ENCODE data around the gene PRR5L.

PRR5L gene

DNA sequence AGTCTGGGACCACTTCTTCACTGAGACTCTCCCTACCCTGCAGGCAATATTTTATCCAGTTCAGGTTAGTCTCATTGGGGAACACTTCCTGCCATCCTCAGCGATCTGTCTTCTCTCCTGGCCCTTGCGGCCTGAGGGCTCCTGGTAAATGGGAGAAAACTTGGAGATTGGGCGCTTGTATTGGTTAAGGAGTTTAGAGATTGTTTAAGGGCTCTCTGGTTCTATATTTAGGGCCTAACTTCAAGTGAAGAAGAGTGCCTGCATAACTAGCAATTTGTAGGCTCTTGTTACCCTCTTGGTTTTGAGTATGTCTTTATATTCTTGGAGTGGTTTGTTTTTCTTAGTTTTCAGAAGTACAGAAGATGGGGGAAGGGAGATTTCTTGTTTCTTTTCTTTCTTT is 141.3 kb downstream of the PRR5L start:
- DNase-seq (ENCODE audit: low read depth), result no peak

DNA sequence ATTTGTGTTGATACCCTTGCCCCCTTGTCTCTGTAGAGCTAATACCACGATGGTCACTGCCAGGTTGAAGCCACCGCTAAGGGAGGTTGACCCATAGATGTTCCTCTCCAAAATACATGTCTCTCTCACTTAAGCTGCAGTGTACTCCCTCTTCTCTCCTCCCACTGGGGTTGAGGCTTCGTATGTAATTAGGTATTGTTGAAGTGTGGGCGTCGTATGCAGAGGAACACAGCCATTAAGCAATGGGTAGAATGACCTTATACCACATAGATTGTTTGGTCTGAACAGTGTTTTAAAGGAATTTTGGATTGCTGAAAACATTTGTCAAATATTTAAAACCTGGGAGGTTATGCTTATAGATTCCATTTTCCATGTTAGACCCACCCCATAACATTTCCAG is 142.0 kb downstream of the PRR5L start:
- no peak for DNase-seq (ENCODE audit: low read depth)

DNA sequence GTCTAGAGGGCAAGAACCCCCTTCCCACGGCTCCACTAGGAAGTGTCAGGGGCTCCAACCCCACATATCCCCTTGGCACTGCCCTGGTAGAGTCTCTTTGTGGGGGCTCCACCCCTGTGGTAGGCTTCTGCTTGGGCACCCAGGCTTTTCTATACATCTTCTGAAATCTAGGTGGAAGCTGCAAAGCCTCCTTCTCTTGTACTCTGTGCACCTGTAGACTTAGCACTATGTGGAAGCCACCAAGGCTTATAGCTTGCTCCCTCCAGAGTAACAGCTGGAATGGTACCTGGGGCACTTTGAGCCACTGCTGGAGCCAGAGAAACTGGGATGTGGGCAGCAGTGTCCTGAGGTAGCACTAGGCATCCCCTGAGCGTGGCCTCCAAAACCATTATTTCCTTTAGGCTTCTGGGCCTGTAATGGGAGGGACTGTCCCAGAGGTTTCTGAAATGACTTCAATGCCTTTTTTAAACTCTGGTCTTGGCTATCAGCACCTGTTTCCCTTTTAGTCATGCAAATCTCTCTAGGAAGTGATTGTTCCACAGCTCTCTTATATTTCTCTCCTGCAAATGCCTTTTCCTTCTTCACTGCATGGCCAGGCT is 145.6 kb downstream of the PRR5L start:
- DNase-seq (ENCODE audit: low read depth), result no peak

DNA sequence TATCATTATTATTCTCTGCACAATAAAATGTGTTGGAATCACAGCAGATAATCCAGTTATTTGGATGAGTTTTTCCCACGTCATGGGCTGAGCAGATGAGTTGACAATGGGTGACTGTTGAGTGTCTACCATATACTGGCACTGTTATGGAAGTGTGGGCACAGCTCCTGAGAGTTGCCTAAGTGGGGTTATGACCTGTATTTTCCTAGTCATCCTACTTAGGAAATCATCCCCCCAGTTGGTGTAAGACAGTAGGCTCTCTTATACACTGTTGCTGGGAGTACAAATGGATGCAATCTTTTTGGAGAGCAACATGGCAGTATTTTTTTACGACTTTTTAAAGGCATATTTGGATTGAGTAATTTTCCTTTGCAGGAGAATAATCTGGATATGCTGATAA is 147.6 kb downstream of the PRR5L start:
- DNase-seq (ENCODE audit: low read depth), result no peak

DNA sequence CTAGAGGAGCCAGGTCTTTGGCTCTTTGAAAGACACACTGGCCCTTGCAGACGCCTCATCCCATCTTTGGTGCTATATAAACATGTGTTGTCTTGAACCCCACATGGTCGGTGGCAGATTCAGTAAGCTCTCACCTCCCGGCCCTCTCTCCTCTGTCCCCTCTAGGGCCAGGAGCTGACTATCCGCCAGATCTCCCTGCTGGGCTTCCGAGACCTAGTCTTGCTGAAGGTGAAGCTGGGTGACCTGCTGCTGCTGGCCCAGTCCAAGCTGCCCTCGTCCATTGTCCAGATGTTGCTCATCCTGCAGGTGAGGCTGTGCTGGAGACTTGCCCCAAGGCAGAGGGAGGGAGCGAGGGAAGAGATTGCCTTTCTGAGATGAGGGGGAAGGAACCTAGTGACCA is 150.0 kb downstream of the PRR5L start:
- DNase-seq (ENCODE audit: low read depth), result no peak

DNA sequence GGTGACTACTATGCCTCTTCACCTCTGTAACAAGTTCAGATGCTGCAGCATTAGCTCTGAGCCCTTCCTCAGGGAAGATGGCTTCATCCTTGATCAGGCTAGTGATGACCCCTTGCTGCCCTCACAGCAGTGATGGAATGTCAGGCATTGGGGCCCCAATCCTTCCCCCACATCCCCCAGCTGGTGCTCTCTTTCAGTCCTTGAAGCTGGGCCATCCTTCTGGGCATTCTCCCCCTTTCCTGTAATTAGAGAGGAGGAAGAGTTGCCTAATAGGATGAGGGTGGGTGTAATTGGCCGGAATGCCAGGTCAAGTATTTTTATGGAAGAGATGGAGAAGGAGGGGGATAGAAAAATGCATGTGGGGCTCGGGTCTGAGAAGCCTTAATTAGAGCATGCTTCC is 151.4 kb downstream of the PRR5L start:
- no peak for DNase-seq (ENCODE audit: low read depth)

DNA sequence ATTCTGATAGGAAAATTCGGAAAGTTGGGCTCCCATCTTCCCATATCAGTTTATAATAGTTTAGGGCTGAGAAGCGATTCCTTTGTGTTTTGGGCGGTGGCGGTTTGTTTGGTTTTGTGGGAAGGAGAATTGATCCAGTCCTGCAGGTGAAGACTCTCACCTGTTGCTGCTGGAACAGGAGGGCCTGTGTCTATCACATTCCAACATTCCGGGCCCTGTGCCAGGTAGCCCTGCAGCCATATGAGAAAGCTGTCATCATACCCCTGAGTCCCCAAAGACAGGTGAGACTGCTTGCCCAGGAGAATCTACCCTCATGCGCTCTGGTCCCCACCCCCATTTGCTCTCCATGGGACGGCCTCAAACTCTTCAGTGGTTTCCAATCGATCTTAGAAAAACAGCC is 151.9 kb downstream of the PRR5L start:
- no peak for DNase-seq (ENCODE audit: low read depth)

DNA sequence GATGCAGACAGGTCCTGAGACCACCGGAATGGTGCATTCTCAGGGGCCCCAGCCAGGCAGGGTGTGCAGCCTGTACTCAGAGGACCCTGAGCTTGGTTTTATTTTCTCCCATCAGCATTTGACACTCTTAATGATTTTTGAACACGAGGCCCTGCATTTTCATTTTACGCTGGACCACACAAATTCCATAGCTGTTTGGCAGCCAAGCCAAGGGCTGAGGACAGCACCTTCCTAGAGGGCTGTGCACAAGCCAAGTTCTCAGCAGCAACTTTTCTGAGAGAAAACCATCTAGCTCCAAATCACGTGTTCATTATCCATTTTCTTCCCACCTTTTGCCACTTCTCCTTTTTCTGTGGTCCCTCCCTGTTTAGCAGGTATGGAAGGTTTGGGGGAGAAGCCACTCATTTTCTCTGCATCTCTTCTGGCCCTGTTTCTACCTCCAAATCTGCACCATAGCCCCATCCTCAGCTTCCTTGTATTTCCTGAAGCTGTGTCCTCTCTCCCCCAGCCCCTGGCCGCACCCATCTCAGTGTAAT is 153.5 kb downstream of the PRR5L start:
- DNase-seq (ENCODE audit: low read depth), result no peak

DNA sequence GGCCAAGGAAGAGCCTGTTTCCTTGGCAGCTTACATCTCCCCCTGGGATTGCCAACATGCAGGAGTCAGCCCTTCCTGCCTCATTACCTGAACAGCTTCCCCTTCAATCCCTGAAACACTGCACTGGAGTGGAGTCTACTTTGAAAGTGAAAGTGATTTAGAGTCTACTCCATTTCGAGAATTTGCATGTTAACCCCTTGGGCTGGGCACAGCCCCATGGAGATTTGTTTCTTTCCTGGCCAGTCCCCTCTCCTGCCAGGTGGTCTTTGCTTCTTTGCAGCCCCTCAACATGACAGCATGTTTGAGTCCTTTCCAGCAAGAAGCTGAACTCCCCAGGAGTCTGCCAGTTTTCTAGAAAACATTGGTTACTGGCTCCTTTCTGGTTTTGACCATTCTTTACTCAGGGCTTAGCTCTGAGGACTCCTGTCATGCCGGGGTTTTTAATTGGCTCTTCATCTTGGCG is 154.1 kb downstream of the PRR5L start:
- no peak for DNase-seq (ENCODE audit: low read depth)

DNA sequence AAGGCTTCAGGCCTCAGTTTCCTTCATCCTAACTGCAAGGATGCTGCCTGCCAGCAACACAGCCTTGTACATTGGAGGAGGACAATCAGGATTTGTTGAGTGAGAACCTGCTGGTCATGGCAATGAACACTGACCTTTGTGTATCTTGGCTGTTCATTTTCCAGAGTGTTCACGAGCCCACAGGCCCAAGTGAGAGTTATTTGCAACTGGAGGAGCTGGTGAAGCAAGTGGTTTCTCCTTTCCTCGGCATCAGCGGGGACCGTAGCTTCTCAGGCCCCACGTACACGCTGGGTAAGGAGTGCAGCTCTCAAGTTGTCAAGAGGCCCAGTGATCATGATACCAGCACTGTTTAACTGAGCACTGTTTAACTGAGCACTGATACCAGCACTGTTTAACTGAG is 155.0 kb downstream of the PRR5L start:
- DNase-seq (ENCODE audit: low read depth), result no peak

DNA sequence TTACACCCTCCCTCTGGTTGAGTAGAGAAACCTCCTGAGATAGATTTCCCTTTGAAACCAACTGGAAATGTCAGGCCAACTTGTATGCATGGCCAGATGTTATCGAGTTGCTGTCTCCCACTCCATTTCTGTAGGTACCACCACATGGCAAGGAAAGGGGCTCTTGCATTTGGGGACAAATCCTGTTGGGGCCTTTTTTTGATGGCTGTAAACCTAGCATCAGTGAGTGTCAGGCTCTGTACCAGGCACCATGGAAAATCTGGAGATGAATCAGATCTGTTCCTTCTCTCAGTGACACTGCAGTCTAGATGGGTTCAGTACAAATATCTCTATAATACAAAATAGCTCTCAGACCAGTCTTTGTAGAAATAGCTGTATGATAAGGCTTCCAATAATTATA is 155.6 kb downstream of the PRR5L start:
- no peak for DNase-seq (ENCODE audit: low read depth)

DNA sequence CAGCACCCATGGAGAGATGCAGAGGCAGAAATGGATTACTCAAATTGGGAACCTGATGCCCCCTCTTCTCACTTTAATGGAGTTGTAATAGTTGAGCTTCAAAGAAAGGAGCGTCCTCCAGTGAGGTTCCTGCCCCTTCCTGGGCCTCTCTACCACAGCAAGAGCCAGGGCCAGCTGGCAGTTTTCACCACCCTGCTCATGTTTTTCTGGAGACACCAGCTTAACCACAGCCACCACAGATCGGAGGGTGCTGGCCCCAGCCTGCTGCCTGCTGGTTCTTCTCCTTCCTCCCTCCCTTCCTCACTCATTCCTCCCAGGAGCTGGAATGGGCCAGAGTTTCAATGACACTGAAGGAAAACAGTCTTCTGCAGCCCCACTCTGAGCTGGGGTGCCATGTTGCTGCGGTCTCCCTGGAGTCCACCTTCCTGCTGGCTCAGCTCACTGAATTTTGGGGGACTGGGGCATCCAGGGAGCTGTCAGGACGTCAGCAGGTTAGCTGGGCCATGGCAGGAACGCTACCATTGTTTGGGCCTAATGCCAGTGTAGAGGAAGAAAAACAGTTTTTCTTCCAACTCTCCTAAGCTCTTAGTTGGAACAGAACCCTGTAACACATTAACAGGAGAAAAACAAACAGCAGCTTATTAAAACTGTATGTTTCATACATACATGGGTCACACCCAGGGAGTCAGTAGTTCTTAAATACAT is 156.3 kb downstream of the PRR5L start:
- DNase-seq (ENCODE audit: low read depth), result no peak

DNA sequence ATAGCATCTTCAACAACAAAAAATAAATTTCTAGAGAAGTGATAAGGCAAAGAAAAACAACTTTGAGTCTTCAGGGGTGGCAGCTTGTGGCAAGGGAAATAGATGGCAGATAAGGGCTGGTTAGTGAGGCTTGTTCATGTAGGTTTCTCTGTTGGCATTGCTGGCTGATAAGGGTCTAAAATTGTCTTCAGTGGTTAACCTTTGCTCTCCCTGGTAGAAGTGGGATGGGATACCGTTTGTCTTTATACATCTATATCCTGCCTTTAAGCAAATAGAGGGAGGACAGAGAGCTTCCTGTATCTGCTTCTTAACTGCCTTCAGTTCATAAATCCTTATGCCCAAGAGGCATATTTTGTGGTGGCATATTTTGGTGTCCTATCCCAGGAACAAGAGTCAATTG is 156.9 kb downstream of the PRR5L start:
- no peak for DNase-seq (ENCODE audit: low read depth)

DNA sequence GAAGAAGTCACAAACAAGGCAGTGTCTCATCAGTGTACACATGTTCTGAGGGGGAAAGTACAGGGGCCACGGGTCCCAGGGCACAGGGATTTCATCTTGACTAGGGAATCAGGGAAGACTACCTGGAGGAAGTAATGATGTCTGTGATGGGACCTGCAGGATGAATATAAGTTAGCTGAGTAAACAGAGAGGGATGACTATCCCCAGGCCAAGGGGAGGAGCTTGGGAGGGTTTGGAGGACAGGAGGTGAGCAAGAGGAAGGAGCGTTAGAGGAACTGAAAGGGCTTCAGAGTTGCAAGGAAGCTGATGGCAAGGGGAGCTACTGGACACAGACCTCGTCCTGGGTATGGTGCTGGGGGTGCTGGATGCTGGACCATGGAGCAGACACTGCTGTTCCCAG is 157.6 kb downstream of the PRR5L start:
- DNase-seq (ENCODE audit: low read depth), result no peak

DNA sequence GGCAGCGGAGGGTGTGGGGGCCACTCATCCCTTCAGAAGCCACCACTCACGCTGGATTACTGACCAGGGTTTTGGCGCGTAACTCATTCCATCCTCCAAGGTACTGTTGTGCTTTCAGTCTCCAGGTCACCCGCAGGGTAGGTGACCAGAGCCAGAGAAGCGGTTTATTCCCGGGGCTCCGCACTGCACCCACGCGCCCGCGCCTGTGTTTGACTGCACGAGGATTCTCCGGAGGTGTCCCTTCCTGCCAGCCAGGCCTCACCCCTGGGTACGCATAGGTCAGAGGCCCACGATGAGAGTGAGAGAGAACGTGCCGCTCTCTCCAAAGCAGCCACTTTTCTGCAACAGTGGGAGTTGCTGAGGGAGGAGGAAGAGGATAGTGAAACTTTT is 158.5 kb downstream of the PRR5L start:
- DNase-seq (ENCODE audit: low read depth), result no peak

DNA sequence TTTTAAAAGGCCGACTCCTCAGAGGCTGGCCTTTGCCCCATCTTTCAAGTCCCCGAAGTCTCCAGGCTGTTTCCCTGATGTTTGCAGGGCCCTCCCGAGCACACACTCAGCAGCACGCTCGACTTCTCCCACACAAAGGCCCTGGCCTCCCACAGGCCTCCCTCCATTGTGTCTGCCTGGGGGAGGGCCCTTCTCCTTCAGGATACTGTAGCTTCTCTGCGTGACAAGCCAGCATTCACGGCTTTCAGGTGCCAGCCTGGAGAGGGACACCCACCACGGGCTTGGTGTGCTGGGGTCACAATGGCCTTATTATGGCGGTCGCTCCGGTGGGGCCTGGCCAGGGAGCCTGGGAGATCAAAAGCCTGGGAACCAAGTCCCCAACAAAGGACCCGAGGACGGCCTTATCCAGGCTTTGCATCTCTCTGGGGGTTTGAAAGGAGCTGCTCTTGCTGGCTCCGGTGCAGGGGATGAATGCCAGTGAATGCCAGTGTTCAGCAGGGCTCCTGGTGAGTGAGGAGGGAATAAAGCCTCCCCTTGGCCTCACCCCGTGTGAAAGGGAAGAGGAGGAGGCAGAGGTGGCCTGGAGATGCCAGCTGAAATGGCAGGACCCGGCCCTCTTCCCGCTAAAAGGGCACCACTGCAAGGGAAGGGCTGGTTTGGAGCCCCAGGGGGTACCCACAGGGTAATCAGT is 159.0 kb downstream of the PRR5L start:
- DNase-seq (ENCODE audit: low read depth), result no peak

DNA sequence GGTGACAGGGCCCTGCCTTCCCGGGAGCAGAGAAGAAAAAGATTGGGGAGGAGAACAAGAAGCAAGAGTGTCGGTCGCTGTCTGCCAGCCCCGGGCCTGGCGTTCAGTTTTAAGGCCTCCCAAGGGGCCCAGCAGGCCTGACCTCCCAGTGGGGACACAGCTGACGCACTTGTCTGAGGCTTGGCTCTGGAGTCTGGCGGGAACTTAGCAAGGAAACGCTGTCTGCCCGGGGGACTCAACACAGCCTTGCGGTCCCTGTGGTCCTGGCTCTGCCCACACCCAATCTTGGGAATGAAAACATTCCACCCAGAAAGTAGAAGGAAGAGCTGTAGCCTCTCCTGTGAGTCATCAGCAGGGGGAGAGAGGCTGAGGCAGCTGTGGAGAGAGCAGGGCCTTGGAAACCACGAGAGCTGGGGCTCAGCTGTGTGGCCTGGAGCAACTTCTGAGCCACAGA is 159.6 kb downstream of the PRR5L start:
- no peak for DNase-seq (ENCODE audit: low read depth)

DNA sequence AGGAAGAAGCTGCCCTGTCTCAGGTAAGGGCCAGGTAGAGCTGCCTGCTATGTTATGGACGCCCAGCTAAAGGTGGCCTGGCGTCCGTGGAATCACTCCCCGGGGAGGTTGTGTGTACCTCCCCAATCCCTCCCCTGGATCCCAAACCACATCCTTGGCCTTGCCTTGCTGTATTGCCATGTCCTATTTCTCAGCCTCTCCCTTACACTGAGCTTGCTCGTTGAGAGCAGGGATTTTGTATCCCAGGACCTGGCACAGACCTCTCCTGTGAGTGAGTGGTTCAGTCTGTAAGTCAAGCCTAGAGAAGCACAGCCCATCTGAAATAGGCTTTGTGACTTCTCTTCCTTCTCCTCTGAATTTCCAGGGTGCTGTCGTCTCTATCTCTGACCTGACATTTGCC is 160.1 kb downstream of the PRR5L start:
- DNase-seq (ENCODE audit: low read depth), result no peak

DNA sequence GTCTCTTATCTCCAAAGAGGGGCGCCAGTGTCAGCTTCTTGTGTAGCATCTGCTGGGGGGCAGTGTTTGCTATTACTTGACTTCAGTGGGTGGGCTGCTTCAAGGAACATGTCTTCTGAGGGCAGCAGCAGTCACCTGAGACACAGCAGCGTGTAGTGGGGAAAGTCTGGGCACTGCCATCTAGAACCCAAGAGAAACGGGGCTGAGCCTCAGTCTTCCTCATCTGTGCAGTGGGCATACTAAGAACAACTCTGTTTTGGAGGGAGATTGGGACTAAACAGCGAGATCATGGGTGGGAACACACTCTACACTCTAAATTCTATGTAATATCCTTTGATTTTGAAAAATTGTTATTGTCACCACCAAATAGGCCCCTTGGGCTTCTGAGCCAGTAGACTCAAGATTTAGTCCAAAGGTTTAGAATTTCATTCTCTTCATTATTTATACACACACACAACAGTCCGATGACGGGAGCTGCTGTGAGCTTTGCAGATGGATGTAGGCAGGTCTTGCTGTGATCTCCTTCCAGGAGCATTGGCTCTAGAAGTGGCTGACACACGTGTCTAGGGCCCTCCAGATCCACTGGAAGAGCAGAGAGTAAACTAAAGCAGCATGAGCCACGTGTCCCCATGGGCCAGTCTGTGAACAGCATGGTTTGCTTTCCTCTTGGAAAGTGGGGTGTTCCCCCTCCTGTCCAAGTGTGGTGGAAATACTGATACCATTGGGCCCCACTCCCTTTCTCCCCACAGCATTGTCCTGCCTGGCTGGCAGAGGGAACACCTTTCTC is 162.2 kb downstream of the PRR5L start:
- no peak for DNase-seq (ENCODE audit: low read depth)

DNA sequence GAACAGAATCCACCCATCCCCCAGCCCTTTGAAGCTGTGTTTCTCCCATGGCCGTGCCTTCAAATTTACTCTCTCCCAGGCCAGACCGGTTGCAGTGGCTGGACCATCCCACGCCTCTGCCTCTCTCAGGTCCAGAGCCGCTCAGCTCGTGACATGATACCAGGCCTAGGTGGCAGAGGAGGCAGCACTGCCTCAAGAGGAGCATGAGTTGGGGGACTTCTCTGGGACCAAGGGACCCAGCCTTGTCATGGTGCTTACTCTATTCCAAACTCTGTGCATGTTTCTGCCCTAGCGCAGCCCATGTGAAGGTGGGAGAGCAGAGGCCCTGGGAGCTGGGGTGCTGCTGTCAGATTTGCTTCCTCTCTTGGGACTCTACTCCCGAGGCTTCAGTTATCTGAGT is 163.0 kb downstream of the PRR5L start:
- no peak for DNase-seq (ENCODE audit: low read depth)

DNA sequence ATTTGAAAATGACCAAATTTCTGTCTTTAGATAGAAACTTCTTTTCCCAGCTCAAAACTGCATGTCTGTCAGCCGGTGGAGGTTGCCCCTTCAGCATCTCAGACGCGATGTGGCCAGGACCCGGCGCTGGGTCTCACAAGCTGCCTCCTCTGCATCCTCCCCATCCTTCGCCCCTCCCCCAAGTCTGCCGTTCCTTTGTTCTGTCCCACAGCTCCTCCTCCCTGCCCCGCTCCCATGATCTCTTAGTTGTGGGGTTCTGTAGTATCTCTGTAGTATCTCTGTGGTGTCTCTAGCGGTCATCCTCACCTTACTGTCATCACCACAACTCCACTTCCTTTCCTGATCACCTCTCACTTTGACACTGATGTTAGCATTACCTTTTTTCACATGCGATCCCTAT is 164.1 kb downstream of the PRR5L start:
- no peak for DNase-seq (ENCODE audit: low read depth)

DNA sequence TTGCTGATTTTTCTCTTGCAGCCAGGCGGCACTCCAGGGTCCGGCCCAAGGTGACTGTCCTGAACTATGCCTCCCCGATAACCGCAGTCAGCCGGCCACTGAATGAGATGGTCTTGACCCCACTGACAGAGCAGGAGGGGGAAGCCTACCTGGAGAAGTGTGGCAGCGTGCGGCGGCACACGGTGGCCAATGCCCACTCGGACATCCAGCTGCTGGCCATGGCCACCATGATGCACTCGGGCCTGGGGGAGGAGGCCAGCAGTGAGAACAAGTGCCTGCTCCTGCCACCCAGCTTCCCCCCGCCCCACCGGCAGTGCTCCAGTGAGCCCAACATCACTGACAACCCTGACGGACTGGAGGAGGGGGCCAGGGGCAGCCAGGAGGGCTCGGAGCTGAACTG is 166.2 kb downstream of the PRR5L start:
- DNase-seq (ENCODE audit: low read depth), result no peak
